Measurements from ENCODE around the gene ZNF304.

Gene ZNF304

DNA sequence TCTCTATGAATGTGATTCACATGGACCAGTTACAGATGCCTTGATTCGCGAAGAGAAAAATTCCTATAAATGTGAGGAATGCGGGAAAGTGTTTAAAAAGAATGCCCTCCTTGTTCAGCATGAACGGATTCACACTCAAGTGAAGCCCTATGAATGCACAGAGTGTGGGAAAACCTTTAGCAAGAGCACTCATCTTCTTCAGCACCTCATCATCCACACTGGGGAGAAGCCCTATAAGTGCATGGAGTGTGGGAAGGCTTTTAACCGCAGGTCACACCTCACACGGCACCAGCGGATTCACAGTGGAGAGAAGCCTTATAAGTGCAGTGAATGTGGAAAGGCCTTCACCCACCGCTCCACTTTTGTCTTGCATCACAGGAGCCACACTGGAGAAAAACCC, 23.1 kb upstream of the ZNF304 start:
- DNase-seq (ENCODE audit: insufficient read length, low spot score): no peak
- FAIRE-seq: no peak
- TF ChIP-seq, protein P1, sequence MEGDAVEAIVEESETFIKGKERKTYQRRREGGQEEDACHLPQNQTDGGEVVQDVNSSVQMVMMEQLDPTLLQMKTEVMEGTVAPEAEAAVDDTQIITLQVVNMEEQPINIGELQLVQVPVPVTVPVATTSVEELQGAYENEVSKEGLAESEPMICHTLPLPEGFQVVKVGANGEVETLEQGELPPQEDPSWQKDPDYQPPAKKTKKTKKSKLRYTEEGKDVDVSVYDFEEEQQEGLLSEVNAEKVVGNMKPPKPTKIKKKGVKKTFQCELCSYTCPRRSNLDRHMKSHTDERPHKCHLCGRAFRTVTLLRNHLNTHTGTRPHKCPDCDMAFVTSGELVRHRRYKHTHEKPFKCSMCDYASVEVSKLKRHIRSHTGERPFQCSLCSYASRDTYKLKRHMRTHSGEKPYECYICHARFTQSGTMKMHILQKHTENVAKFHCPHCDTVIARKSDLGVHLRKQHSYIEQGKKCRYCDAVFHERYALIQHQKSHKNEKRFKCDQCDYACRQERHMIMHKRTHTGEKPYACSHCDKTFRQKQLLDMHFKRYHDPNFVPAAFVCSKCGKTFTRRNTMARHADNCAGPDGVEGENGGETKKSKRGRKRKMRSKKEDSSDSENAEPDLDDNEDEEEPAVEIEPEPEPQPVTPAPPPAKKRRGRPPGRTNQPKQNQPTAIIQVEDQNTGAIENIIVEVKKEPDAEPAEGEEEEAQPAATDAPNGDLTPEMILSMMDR (IDR thresholded peaks at IDR 0.05; ENCODE audit: insufficient read depth, missing control alignments): no peak

DNA sequence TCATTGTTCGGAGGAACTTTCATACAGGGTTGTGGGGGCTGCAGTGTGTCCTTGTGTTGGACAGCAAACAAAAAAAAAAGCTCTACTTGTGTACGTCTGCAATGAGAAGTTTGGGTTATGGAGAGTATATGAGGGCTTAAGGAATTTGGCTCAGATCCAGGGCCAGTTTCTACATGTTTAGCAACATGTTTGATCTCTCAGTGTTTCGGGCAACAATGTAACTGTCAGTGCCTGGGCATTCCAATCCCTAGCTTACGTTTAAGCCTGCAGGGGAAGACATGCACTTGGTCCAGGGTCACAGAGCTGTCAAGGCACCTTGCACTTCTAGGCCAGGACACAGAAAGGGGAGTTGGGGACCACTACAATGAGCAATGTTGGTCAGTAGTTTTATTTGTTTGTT, 16.9 kb upstream of the ZNF304 start:
- DNase-seq (ENCODE audit: insufficient read length, low spot score) (no peak), FAIRE-seq (no peak)

DNA sequence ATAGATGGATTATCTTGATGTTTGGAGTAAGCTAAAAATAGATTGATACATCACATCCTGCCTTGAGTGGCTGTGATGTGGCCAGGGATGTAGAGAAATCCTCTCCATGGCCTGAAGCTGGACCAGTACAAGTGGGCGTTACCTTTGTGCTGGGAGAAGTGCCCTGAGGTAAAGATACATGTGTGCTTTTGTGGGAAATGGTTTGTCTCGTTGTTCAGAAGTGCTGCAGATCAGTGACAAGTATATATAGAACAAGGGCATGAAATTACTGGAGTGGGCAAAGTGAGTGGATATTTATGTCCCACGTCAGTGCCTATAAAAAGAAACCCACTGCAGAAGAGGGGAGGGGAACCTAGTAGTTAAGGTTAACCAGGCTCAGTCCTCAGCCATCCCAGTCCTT, 12.2 kb upstream of the ZNF304 start:
- no peak for DNase-seq (ENCODE audit: insufficient read length, low spot score)

More for the DNA sequence above, 16.9 kb upstream of the ZNF304 start:
- TF ChIP-seq, protein P1 (IDR thresholded peaks at IDR 0.05; ENCODE audit: insufficient read depth, missing control alignments): no peak

DNA sequence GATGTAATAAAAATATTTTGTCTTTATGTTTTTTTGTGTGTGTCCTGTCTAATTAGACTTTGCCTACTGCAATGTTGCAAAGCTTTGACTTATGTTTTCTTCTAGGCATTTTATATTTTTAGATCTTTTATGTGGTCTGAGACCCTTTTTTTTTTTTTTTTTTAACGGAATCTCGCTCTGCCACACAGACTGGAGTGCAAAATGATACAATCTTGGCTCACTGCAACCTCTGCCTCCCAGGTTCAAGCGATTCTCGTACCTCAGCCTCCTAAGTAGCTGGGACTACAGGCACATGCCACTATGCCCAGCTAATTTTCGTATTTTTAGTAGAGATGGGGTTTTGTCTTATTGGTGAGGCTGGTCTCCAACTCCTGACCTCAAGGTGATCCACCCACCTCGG, 8.5 kb upstream of the ZNF304 start:
- FAIRE-seq: no peak

More for the DNA sequence above, 12.2 kb upstream of the ZNF304 start:
- TF ChIP-seq, protein P1 (IDR thresholded peaks at IDR 0.05; ENCODE audit: insufficient read depth, missing control alignments): no peak
- FAIRE-seq: no peak

DNA sequence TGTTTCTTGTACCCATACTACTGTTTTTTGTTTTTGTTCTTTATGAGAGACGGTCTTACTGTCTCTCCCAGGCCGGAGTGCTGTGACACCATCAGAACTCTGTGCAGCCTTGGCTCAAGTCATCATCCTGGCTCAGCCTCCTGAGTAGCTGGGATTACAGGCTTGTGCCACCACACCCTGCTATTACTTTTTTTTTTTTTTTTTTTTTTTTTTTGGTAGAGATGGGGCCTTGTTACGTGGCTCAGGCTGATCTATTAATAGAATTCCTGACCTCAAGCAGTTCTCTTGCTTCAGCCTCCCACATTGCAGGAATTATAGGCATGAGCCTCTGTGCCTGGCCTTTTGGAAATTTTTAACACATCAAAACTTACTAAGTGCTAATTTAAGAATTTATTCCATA, 2.9 kb upstream of the ZNF304 start:
- TF ChIP-seq, protein P1 (IDR thresholded peaks at IDR 0.05; ENCODE audit: insufficient read depth, missing control alignments): no peak
- no peak for FAIRE-seq
- no peak for DNase-seq (ENCODE audit: insufficient read length, low spot score)

More for the DNA sequence above, 8.5 kb upstream of the ZNF304 start:
- DNase-seq (ENCODE audit: insufficient read length, low spot score): no peak
- TF ChIP-seq, protein P1 (IDR thresholded peaks at IDR 0.05; ENCODE audit: insufficient read depth, missing control alignments): no peak

DNA sequence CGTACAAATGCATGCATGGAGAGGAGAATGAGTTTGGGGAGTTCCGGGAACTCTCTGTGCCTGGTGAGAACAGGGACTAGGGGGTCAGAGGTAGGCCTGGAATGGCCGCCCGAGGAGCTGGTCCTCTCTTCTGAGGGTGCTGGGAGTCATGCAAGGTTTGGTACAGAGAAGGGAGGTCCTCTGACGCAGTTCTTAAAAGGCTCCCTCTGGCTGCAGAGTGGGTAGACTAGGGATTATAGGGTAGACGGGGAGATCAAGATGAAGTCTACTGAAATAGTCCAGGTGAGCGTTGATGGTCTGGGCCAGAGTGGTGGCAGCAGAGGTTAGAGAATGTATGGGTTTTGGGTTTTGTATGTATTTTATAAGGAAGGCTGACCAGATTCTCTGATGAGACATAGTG, 796 bp downstream of the ZNF304 start:
- DNase-seq (ENCODE audit: insufficient read length, low spot score): no peak
- FAIRE-seq: no peak

DNA sequence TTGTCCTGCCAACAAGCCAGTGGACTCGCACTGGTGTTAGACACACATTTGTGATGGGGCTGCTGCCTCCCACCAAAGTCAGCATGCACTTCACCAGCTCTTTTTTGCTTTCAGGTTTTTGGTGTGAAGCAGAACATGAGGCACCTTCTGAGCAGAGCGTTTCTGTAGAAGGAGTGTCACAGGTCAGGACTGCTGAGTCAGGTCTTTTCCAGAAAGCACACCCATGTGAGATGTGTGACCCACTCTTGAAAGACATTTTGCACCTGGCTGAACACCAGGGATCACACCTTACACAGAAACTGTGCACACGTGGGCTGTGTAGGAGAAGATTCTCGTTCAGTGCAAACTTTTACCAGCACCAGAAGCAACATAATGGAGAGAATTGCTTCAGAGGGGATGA, 4.8 kb downstream of the ZNF304 start:
- FAIRE-seq (no peak), DNase-seq (ENCODE audit: insufficient read length, low spot score) (no peak)
- TF ChIP-seq, protein P1 (IDR thresholded peaks at IDR 0.05; ENCODE audit: insufficient read depth, missing control alignments): no peak

More for the DNA sequence above, 796 bp downstream of the ZNF304 start:
- TF ChIP-seq, protein P1 (IDR thresholded peaks at IDR 0.05; ENCODE audit: insufficient read depth, missing control alignments): no peak

All from D721Med (cell line).